H54 (cell line): Measurements from ENCODE around the gene ST7L.
A peak's percentile ranks its signal among the peaks of the same experiment; 100 is the strongest.

Experiments used
- DNase-seq: peaks from one replicate; pipeline ENCODE4 v3.0.0; 2011; ENCODE audit warnings: low spot score, mixed read lengths; ENCODE audit not compliant: insufficient read length
- FAIRE-seq: peaks from 3 replicates; lab custom pipeline; 2011; peaks lifted over from hg19 to GRCh38; lab: Jason Lieb, UNC
- POLR2A ChIP-seq: IDR thresholded peaks from 2 replicates; pipeline ENCODE4 v1.6.1; 2011; ENCODE audit warnings: low read depth, mild to moderate bottlenecking, low read length

ST7L gene

GRCh38 chr1:112589766-112590165 is 29.2 kb downstream of the ST7L start:
- DNase-seq, result no peak
- TF ChIP-seq POLR2A, result no peak
- FAIRE-seq, result no peak

GRCh38 chr1:112583366-112583765 is 35.6 kb downstream of the ST7L start:
- TF ChIP-seq POLR2A, result no peak
- FAIRE-seq, result no peak
- DNase-seq, result no peak

- TF ChIP-seq POLR2A, result no peak
- FAIRE-seq, result no peak
- no peak for DNase-seq
Observed at GRCh38 chr1:112581586-112582192, 37.3 kb downstream of the ST7L start.

DNA sequence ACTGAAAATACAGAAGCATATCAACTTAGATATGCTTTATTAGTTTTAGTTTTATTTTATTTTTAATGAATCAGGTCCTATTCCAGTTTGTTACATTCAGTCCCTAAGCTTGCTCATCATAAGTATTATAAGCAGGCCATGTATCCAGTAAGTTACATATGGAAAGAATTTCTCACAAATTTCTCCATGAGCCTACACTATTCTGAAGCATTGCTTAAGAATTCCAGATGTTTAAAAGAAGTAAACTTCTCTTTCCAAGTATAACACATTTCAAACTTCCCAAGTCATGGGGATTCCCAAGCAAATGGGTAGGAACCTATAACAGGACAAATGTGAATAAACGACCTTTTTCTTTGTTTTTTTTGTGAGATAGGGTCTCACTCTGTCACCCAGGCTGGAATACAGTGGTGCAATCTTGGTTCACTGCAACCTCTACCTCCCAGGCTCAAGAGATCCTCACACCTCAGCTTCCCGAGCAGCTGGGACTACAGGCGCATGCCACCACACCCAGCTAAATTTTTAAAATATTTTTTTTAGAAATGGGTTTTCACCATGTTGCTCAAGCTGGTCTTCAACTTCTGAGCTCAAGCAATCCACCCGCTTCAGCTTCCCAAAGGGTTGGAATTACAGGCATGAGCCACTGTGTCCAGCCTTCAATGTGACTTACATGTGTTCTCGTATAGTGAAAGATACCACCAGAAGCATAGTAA is 39.0 kb downstream of the ST7L start:
- no peak for DNase-seq
- no peak for TF ChIP-seq POLR2A
- FAIRE-seq, result no peak

GRCh38 chr1:112576240-112576639 is 42.7 kb downstream of the ST7L start:
- FAIRE-seq, result no peak
- no peak for DNase-seq
- no peak for TF ChIP-seq POLR2A

DNA sequence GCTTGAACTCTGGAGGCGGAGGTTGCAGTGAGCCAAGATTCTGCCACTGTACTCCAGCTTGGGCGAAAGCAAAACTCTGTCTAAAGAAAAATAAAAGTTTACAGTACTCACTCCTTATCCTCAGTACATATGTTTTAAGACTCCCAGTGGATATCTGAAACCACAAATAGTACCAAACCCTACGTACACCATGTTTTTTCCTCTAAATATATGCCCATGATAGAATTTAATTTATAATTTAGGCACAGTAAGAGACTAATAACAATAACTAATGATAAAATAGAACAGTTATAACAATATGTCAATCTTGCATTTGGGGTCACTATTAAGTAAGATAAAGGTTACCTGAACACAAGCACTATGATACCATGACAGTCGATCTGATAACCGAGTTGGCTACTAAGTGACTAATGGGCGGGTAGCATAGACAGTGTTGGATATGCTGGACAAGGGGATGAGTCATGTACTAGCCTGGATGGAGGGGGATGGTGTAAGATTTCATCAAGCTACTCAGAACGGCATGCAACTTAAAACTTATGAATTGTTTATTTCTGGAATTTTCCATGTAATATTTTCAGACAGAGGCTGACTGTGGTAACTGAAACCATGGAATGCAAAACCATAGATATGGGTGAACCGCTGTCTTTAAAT is 43.7 kb downstream of the ST7L start:
- FAIRE-seq (peak; percentile 99), DNase-seq (peak; percentile 40)
- no peak for TF ChIP-seq POLR2A

- DNase-seq (no peak), FAIRE-seq (no peak)
- TF ChIP-seq POLR2A, result no peak
Observed at GRCh38 chr1:112565800-112566199, 53.1 kb downstream of the ST7L start.

- DNase-seq (no peak), FAIRE-seq (peak; percentile 70)
- TF ChIP-seq POLR2A, result no peak
Observed at GRCh38 chr1:112564081-112564480, 54.9 kb downstream of the ST7L start.

- FAIRE-seq, result no peak
- no peak for DNase-seq
- no peak for TF ChIP-seq POLR2A
Observed at GRCh38 chr1:112563341-112563740, 55.6 kb downstream of the ST7L start.

GRCh38 chr1:112558634-112559033 is 60.3 kb downstream of the ST7L start:
- DNase-seq (no peak), FAIRE-seq (no peak)
- TF ChIP-seq POLR2A, result no peak

- DNase-seq (no peak), FAIRE-seq (no peak)
- TF ChIP-seq POLR2A, result no peak
Observed at GRCh38 chr1:112557385-112557784, 61.6 kb downstream of the ST7L start.

- DNase-seq (no peak), FAIRE-seq (no peak)
- no peak for TF ChIP-seq POLR2A
Observed at GRCh38 chr1:112554411-112554810, 64.5 kb downstream of the ST7L start.

- TF ChIP-seq POLR2A, result no peak
- FAIRE-seq (no peak), DNase-seq (no peak)
Observed at GRCh38 chr1:112549590-112549989, 69.4 kb downstream of the ST7L start.

GRCh38 chr1:112548547-112548946 is 70.4 kb downstream of the ST7L start:
- FAIRE-seq, result peak; percentile 52
- no peak for DNase-seq
- TF ChIP-seq POLR2A, result no peak
